NCI-H1694 treated with DMSO at 0.1 percent for 48 hours (cell line): ENCODE measurements around the gene CGRRF1.

ENCODE experiments used
- DNase-seq: peaks from one replicate; lab custom pipeline; 2025; lab: John Stamatoyannopoulos, UW

CGRRF1 gene

GRCh38 chr14:54509546-54510501 lies at the start of gene CGRRF1:
CGRRF1 (plus strand) TSS chr14:54509906; CDS start chr14:54509960, 54 bp downstream.
- peak; percentile 92 for DNase-seq

- no peak for DNase-seq
Measured at GRCh38 chr14:54462048-54462447, 47.7 kb upstream of the CGRRF1 start.

- no peak for DNase-seq
Measured at GRCh38 chr14:54465654-54466053, 44.1 kb upstream of the CGRRF1 start.

- no peak for DNase-seq
Measured at GRCh38 chr14:54467280-54467679, 42.4 kb upstream of the CGRRF1 start.

- DNase-seq = no peak
Measured at GRCh38 chr14:54470701-54471100, 39.0 kb upstream of the CGRRF1 start.

- no peak for DNase-seq
Measured at GRCh38 chr14:54471641-54472040, 38.1 kb upstream of the CGRRF1 start.

GRCh38 chr14:54472315-54472714 lies 37.4 kb upstream of the CGRRF1 start:
- no peak for DNase-seq

- no peak for DNase-seq
Measured at GRCh38 chr14:54474232-54474793, 35.4 kb upstream of the CGRRF1 start.

GRCh38 chr14:54475187-54475899 lies 34.4 kb upstream of the CGRRF1 start:
- no peak for DNase-seq

GRCh38 chr14:54475911-54476310 lies 33.8 kb upstream of the CGRRF1 start:
- no peak for DNase-seq

GRCh38 chr14:54478636-54479215 lies 31.0 kb upstream of the CGRRF1 start:
- DNase-seq = no peak

GRCh38 chr14:54480830-54481562 lies 28.7 kb upstream of the CGRRF1 start:
- no peak for DNase-seq

GRCh38 chr14:54481695-54482094 lies 28.0 kb upstream of the CGRRF1 start:
- DNase-seq = no peak

GRCh38 chr14:54483073-54483745 lies 26.5 kb upstream of the CGRRF1 start:
- DNase-seq = no peak

GRCh38 chr14:54483846-54484245 lies 25.9 kb upstream of the CGRRF1 start:
- no peak for DNase-seq

GRCh38 chr14:54486685-54487084 lies 23.0 kb upstream of the CGRRF1 start:
- no peak for DNase-seq

GRCh38 chr14:54487771-54488170 lies 21.9 kb upstream of the CGRRF1 start:
- peak; percentile 4 for DNase-seq

- DNase-seq = no peak
Measured at GRCh38 chr14:54488318-54488645, 21.4 kb upstream of the CGRRF1 start.

GRCh38 chr14:54488646-54489317 lies 20.9 kb upstream of the CGRRF1 start, which contains the start of gene GMFB:
GMFB (minus strand) TSS chr14:54488980; CDS start chr14:54488927, 53 bp downstream.
- peak; percentile 71 for DNase-seq

- no peak for DNase-seq
Measured at GRCh38 chr14:54489318-54489683, 20.4 kb upstream of the CGRRF1 start.
